ENCODE results near the gene CCDC60. TPM values are rescaled to one million over a fixed set of nuclear protein-coding genes. Genes with fewer than 3 reads are reported as not detected.

The CCDC60 gene
- total RNA-seq (2022; extraction: Qiagen RNA extraction; ENCODE audit: low read depth) = not detected in 5 replicates

GRCh38 chr12:119334430-119335170 lies at the start of gene CCDC60:
Gene CCDC60, plus strand, starts transcription at chr12:119334729. Its CDS starts 448 bp downstream, at chr12:119335177.

Other genes starting within 250 kb of the CCDC60 start
- gene HSPB8, start 155.8 kb upstream of the CCDC60 start, total RNA-seq (2022; extraction: Qiagen RNA extraction; ENCODE audit: low read depth) = 13.0 to 21.8 TPM (median 15.1 TPM) in 5 replicates